KMS-11 (cell line): ENCODE results near the gene PHF14.

ENCODE experiments used
- H2AFZ ChIP-seq: fragments of 200-600 bp; sonication (generic); 2 replicates; pipeline ENCODE4 v1.6.1; 2016; ENCODE audit warnings: antibody characterized with exemption, mixed run types, low read depth
- H3K27ac ChIP-seq: fragments of 200-600 bp; sonication (generic); 2 replicates; pipeline ENCODE4 v1.6.1; 2016; ENCODE audit warnings: mild to moderate bottlenecking, mixed run types
- H3K27me3 ChIP-seq: fragments of 200-600 bp; sonication (generic); 2 replicates; pipeline ENCODE4 v1.6.1; 2017; ENCODE audit warnings: mild to moderate bottlenecking, low read depth, mixed run types, moderate library complexity; ENCODE audit not compliant: insufficient read depth
- H3K36me3 ChIP-seq: fragments of 200-600 bp; sonication (generic); 2 replicates; pipeline ENCODE4 v1.6.1; 2017; ENCODE audit warnings: mild to moderate bottlenecking, mixed run types; ENCODE audit not compliant: insufficient read depth
- H3K4me1 ChIP-seq: fragments of 200-600 bp; sonication (generic); 2 replicates; pipeline ENCODE4 v1.6.1; 2016; ENCODE audit warnings: mild to moderate bottlenecking, low read depth, mixed run types; ENCODE audit not compliant: poor library complexity, severe bottlenecking
- H3K4me2 ChIP-seq: fragments of 200-600 bp; sonication (generic); 2 replicates; pipeline ENCODE4 v1.7.0; 2016; ENCODE audit warnings: mild to moderate bottlenecking, mixed run types
- H3K4me3 ChIP-seq: fragments of 200-600 bp; sonication (generic); IDR thresholded peaks from 2 replicates; pipeline ENCODE4 v1.6.1; 2017; ENCODE audit warnings: low read depth, low read length, mixed read lengths; ENCODE audit not compliant: insufficient read depth
- H3K79me2 ChIP-seq: fragments of 200-600 bp; sonication (generic); 2 replicates; pipeline ENCODE4 v1.6.1; 2016; ENCODE audit warnings: low read depth, mixed run types; ENCODE audit not compliant: insufficient read depth
- H3K9ac ChIP-seq: fragments of 200-600 bp; sonication (generic); 2 replicates; pipeline ENCODE4 v1.6.1; 2016; ENCODE audit warnings: mild to moderate bottlenecking, mixed run types
- H4K20me1 ChIP-seq: fragments of 200-600 bp; sonication (generic); 2 replicates; pipeline ENCODE4 v1.6.1; 2016; ENCODE audit warnings: mild to moderate bottlenecking, mixed run types; ENCODE audit not compliant: insufficient read depth
- CTCF ChIP-seq: fragments of 200-600 bp; sonication (generic); conservative IDR thresholded peaks from 2 replicates; pipeline ENCODE4 v1.6.1; 2017; ENCODE audit warnings: low read depth, mild to moderate bottlenecking, antibody characterized with exemption, low read length, moderate library complexity, mixed read lengths

The PHF14 gene

GRCh38 chr7:11185179-11185815 lies 211.6 kb downstream of the PHF14 start:
- Histone ChIP-seq H3K36me3 (no peaks in the 10 kb centered on the region), H3K4me2 (no peak overlapping the region), H3K4me1 (no peaks in the 10 kb centered on the region), H2AFZ (no peak overlapping the region), H4K20me1 (no peaks in the 10 kb centered on the region), H3K27ac (no peak overlapping the region), H3K9ac (no peak overlapping the region), H3K79me2 (no peaks in the 10 kb centered on the region), H3K4me3 (no peak overlapping the region), H3K27me3 (no peaks in the 10 kb centered on the region)
- no peak for TF ChIP-seq CTCF

GRCh38 chr7:11188529-11189310 lies 215.0 kb downstream of the PHF14 start:
- H3K4me2 ChIP-seq, result no peak overlapping the region
- no peak overlapping the region for H3K4me3 ChIP-seq

GRCh38 chr7:11191081-11191480 lies 217.4 kb downstream of the PHF14 start:
- Histone ChIP-seq H3K4me3 (no peak overlapping the region), H4K20me1 (no peaks in the 10 kb centered on the region), H3K27ac (no peak overlapping the region), H3K79me2 (no peaks in the 10 kb centered on the region), H3K4me2 (no peak overlapping the region), H3K9ac (no peak overlapping the region), H3K27me3 (no peaks in the 10 kb centered on the region), H2AFZ (no peak overlapping the region), H3K4me1 (no peaks in the 10 kb centered on the region), H3K36me3 (no peaks in the 10 kb centered on the region)
- no peak for TF ChIP-seq CTCF

More at GRCh38 chr7:11188529-11189310, 215.0 kb downstream of the PHF14 start:
- Histone ChIP-seq H3K79me2 (no peaks in the 10 kb centered on the region), H3K27me3 (no peaks in the 10 kb centered on the region), H2AFZ (no peak overlapping the region), H4K20me1 (no peaks in the 10 kb centered on the region), H3K9ac (no peak overlapping the region), H3K4me1 (no peaks in the 10 kb centered on the region), H3K36me3 (no peaks in the 10 kb centered on the region), H3K27ac (no peak overlapping the region)
- no peak for TF ChIP-seq CTCF

GRCh38 chr7:11191574-11192220 lies 218.0 kb downstream of the PHF14 start:
- no peaks in the 10 kb centered on the region for H3K36me3 ChIP-seq
- H3K27ac ChIP-seq, result no peak overlapping the region
- no peak overlapping the region for H3K9ac ChIP-seq
- no peaks in the 10 kb centered on the region for H4K20me1 ChIP-seq
- no peaks in the 10 kb centered on the region for H3K4me1 ChIP-seq
- no peak for TF ChIP-seq CTCF
- no peaks in the 10 kb centered on the region for H3K79me2 ChIP-seq
- H3K4me3 ChIP-seq, result no peak overlapping the region
- H2AFZ ChIP-seq, result no peak overlapping the region
- H3K27me3 ChIP-seq, result no peaks in the 10 kb centered on the region
- H3K4me2 ChIP-seq, result no peak overlapping the region
